HCT116 (cell line): ENCODE measurements around the gene TMEM266. TPM values are rescaled to one million over a fixed set of nuclear protein-coding genes. Genes with fewer than 3 reads are reported as not detected.

ENCODE experiments used
- ATAC-seq: fragments of 200-7000 bp; cut with Tn5 transposase; 2 replicates; pipeline ENCODE4 v1.9.1; 2020; ENCODE audit warnings: mild to moderate bottlenecking, moderate library complexity
- BruUV-seq: library from RNA; stranded (reverse); fragments of 400-500 nt; replicated peaks from 2 replicates; lab custom pipeline; 2021; lab: Mats Ljungman, UMichigan
- CTCF ChIA-PET: fragments of 300-600 bp; sonication (Branson Sonifier 250); formaldehyde crosslinking; loops from one replicate; lab custom pipeline; 2021; ENCODE audit warnings: antibody characterized with exemption; lab: Charles Lee
- POLR2A ChIA-PET: fragments of 300-600, 350-600 bp; sonication (Branson Sonifier 250); formaldehyde crosslinking; loops from one replicate; lab custom pipeline; 2021; ENCODE audit warnings: antibody characterized with exemption; lab: Charles Lee
- RAD21 ChIA-PET, 2 experiments: fragments of 300-600 bp; sonication (Branson Sonifier 250); formaldehyde crosslinking; loops; one replicate each; lab custom pipeline; 2023; ENCODE audit warnings: low total read pairs in 2 of 2; ENCODE audit not compliant: uncharacterized antibody in 2 of 2, unreplicated experiment in 2 of 2, low non-redundant PET in 1 of 2; lab: Charles Lee
- DNase-seq: peaks from one replicate; pipeline ENCODE4 v3.0.0-alpha.2; 2010; ENCODE audit warnings: low read depth, low spot score
- H2AFZ ChIP-seq: fragments of 200-600 bp; shearing (Covaris generic), sonication (generic); 2 replicates; pipeline ENCODE4 v1.6.1; 2017; ENCODE audit warnings: low read depth, mixed run types, mixed read lengths, antibody characterized with exemption, low read length; ENCODE audit not compliant: poor library complexity, severe bottlenecking
- H3K27ac ChIP-seq: 2 replicates; pipeline ENCODE4 v1.5.1; 2012; ENCODE audit warnings: low read depth, low read length
- H3K27me3 ChIP-seq: fragments of 200-600 bp; sonication (generic); 2 replicates; pipeline ENCODE4 v1.6.1; 2016; ENCODE audit warnings: mixed run types, low read length, mixed read lengths; ENCODE audit not compliant: insufficient read depth
- H3K36me3 ChIP-seq, 2 experiments: fragments of 200-500 bp in 1 of 2; fragments of 200-600 bp in 1 of 2; sonication (Bioruptor generic) in 1 of 2; sonication (generic) in 1 of 2; 2 replicates each; pipeline versions ENCODE4 v1.5.1 to v1.6.1; 2014 to 2016; ENCODE audit warnings: low read length in 2 of 2, inconsistent platforms in 1 of 2, mixed read lengths in 1 of 2, mixed run types in 1 of 2; ENCODE audit not compliant: insufficient read depth in 2 of 2, control insufficient read depth in 1 of 2
- H3K4me1 ChIP-seq, 2 experiments: fragments of 200-600 bp in 1 of 2; sonication (generic) in 1 of 2; 2 replicates each; pipeline versions ENCODE4 v1.5.1 to v1.6.1; 2012 to 2017; ENCODE audit warnings: low read length in 2 of 2, inconsistent platforms in 1 of 2, mild to moderate bottlenecking in 1 of 2, mixed read lengths in 1 of 2, mixed run types in 1 of 2, moderate library complexity in 1 of 2; ENCODE audit not compliant: insufficient read depth in 2 of 2, control insufficient read depth in 1 of 2
- H3K4me2 ChIP-seq: fragments of 200-600 bp; sonication (generic); 2 replicates; pipeline ENCODE4 v1.6.1; 2017; ENCODE audit warnings: mixed run types, low read length, mixed read lengths
- H3K4me3 ChIP-seq, 2 experiments: fragments of 200-600 bp in 1 of 2; sonication (generic) in 1 of 2; replicated peaks in 1 of 2; 2 replicates each; pipeline ENCODE4 v1.5.1; 2011 to 2016; ENCODE audit warnings: low read length in 2 of 2, control low read depth in 1 of 2, low read depth in 1 of 2, mild to moderate bottlenecking in 1 of 2, mixed read lengths in 1 of 2, mixed run types in 1 of 2
- H3K79me2 ChIP-seq: fragments of 200-600 bp; sonication (generic); 2 replicates; pipeline ENCODE4 v1.6.1; 2017; ENCODE audit warnings: mild to moderate bottlenecking, mixed run types, low read length, moderate library complexity, mixed read lengths; ENCODE audit not compliant: insufficient read depth
- H3K9ac ChIP-seq: fragments of 200-600 bp; sonication (generic); 2 replicates; pipeline ENCODE4 v1.6.1; 2016; ENCODE audit warnings: low read length, mixed read lengths
- H3K9me2 ChIP-seq: fragments of 200-600 bp; sonication (generic), shearing (Covaris generic); 2 replicates; pipeline ENCODE4 v1.6.1; 2017; ENCODE audit warnings: mixed run types, mild to moderate bottlenecking, moderate library complexity; ENCODE audit not compliant: insufficient read depth
- H3K9me3 ChIP-seq, 2 experiments: fragments of 200-500 bp in 1 of 2; fragments of 200-600 bp in 1 of 2; sonication (Bioruptor generic) in 1 of 2; sonication (generic) in 1 of 2; 2 replicates each; pipeline ENCODE4 v1.6.1; 2014 to 2017; ENCODE audit warnings: low read length in 2 of 2, mixed read lengths in 2 of 2, inconsistent platforms in 1 of 2, low read depth in 1 of 2, mild to moderate bottlenecking in 1 of 2, mixed run types in 1 of 2, moderate library complexity in 1 of 2; ENCODE audit not compliant: control insufficient read depth in 1 of 2, insufficient read depth in 1 of 2
- H4K20me1 ChIP-seq: fragments of 200-600 bp; sonication (generic), shearing (Covaris generic); 2 replicates; pipeline ENCODE4 v1.6.1; 2017; ENCODE audit warnings: mixed run types, mild to moderate bottlenecking, moderate library complexity; ENCODE audit not compliant: insufficient read depth
- EGR1 ChIP-seq: IDR thresholded peaks from 2 replicates; pipeline ENCODE4 v1.6.1; 2012; ENCODE audit warnings: low read depth
- ELF1 ChIP-seq: IDR thresholded peaks from 2 replicates; pipeline ENCODE4 v1.6.1; 2012; ENCODE audit warnings: low read depth, borderline replicate concordance
- MAX ChIP-seq: IDR thresholded peaks from 2 replicates; pipeline ENCODE4 v1.6.1; 2012
- REST ChIP-seq: IDR thresholded peaks from 2 replicates; pipeline ENCODE4 v1.6.1; 2012; ENCODE audit warnings: low read depth
- SIN3A ChIP-seq: IDR thresholded peaks from 2 replicates; pipeline ENCODE4 v1.6.1; 2012; ENCODE audit warnings: low read depth
- ZFX ChIP-seq: fragments of 450-650 bp; IDR thresholded peaks from 2 replicates; pipeline ENCODE4 v1.6.1; 2017
- ZNF274 ChIP-seq: fragments of 200-500 bp; sonication (Bioruptor generic); IDR thresholded peaks from 2 replicates; pipeline ENCODE4 v1.6.1; 2014; ENCODE audit warnings: mild to moderate bottlenecking, low read depth, low read length, inconsistent platforms
- intact Hi-C: fragments of 100-400 bp; cut with micrococcal nuclease; formaldehyde crosslinking; loops from 2 replicates; pipeline ENCODE4 v1.10.0; 2022
- total RNA-seq: library from RNA; stranded (reverse); gene quantifications from one replicate; pipeline ENCODE4 v1.2.1, GENCODE V29; 2021; ENCODE audit not compliant: unreplicated experiment

Gene TMEM266
- total RNA-seq, 1 experiment from 2014 or later = 0.91 TPM

GRCh38 chr15:76179023-76179422 is 119.2 kb downstream of the TMEM266 start (continued):
- TF ChIP-seq REST (no peak), ZNF274 (no peak), SIN3A (no peak)

- CTCF ChIA-PET = no interaction called here
- RAD21 ChIA-PET = no interaction called here
- Histone ChIP-seq H3K27me3 (no peaks in the 10 kb centered on the region), H3K4me2 (no peak overlapping the region), H3K4me3 (no peak overlapping the region), H4K20me1 (no peaks in the 10 kb centered on the region), H3K4me1 (peaks cover 0 to 10% of the 10 kb centered on the region in 2 experiments; a peak in 2 of 4 replicates), H3K9me2 (no peaks in the 10 kb centered on the region), H3K9ac (no peak overlapping the region), H3K9me3 (no peaks in the 10 kb centered on the region), H3K36me3 (no peaks in the 10 kb centered on the region), H3K79me2 (no peaks in the 10 kb centered on the region), H2AFZ (no peak overlapping the region), H3K27ac (no peak overlapping the region)
- TF ChIP-seq MAX = no peak
- no peak for TF ChIP-seq ELF1
- no peak for TF ChIP-seq EGR1
- TF ChIP-seq SIN3A = no peak
- TF ChIP-seq ZFX = no peak
- DNase-seq (no peak), ATAC-seq (no peak)
- BruUV-seq = no TSS peak
- POLR2A ChIA-PET = no interaction called here
- intact Hi-C loops = no loop called here
These were observed 120.5 kb downstream of the TMEM266 start for GRCh38 chr15:76180321-76180720.
